Right kidney (tissue), 1 donor: Measurements from ENCODE around the gene SPECC1.
"Not testable (repeated sequence)": the region's sequence is repeated elsewhere in the genome, so short reads cannot be mapped to it uniquely, and the experiment has no call there.

ENCODE experiments used
- DNase-seq: peaks from one replicate; pipeline ENCODE4 v3.0.0-alpha.2; 2016

Gene SPECC1

DNA sequence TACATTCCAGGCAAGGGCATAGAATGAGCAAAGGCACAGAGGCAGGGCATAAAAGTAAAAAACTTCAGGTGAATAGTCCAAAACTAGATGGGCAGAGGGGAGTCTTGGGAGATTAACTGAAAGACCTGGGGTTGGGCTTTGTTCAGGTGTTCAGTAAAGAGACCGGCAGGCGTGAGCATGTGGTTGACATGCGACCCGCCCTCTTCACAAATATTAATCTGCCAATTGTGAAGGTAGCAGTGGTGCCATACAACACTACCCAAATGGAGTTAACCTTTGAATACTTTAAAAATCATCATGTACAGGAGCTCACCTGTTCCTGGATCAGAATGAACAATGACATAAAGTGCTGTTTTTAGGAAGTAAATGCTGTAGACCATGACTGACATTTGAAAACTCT is 232.7 kb downstream of the SPECC1 start:
- DNase-seq: no peak

DNA sequence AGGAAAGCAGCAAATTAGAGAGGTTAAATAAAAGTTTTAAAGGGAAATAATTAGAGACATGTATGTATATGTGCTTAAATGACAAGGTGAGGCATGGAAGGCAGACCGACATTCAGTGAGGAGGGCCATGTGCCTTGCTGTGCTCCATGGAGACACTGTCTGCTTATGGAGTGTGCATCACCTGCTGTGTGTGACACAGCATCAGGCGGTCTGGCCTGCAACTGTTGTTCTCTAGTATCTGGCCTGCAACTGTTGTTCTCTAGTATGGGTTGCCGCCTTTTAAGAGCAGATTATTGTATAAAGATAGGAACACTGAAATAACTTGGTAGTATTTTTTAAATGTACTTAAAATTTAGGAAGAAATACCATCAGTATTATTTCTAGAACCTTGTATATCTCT is 233.1 kb downstream of the SPECC1 start:
- DNase-seq: no peak

DNA sequence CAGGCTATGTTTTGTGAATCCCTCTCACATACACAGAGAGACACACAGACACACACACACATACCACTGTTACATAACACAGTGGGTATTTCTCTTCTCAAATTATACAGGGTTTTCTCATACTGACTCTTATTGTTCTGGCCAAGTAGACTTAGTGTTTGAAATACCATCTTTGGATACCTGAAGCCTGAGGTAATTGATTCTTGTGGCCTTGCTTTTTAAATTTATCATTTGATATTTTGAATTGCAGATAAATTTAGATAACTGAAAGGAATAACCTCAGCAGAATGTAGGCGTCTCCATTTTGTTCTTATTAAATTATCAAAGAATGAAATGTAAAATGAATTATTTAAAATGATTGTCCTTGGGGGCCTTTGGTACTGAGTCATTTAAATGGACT is 234.4 kb downstream of the SPECC1 start:
- no peak for DNase-seq

DNA sequence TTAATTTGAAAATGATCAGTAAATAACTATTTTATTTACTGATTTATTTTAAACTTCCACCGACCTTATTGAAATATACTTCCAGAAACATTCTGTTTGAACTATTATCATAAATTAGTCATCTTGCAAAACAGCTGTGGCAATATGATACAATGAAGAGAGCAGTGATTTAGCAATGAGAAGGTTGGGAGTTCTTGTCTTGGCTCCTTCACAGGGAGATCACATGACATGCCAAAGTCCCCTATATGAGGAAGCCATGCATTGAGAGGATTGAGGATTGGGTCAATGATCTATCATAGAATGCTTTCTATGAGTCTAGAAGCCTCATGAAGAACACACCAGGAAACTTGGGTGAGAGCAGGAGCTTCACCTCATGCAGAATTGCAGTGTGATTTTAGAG is 235.5 kb downstream of the SPECC1 start:
- no peak for DNase-seq

DNA sequence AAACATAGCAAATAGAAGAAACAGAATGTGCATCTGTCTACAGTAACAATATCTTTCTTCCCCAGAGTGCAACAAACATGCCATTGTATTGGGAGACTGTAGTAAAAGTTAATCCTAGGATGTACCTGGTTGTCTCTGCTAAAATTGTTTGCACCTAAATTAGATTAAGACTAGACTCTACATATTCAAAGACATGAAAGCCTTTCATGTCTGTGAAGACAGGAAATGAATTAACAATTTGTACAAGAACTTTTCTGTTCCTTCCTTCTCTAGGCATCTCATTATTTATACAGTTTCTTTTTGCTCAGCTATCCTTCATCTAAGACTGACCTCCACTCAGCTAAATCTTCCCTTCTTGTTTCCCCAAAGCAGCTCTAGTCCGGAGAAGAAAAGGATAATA is 237.5 kb downstream of the SPECC1 start:
- no peak for DNase-seq

DNA sequence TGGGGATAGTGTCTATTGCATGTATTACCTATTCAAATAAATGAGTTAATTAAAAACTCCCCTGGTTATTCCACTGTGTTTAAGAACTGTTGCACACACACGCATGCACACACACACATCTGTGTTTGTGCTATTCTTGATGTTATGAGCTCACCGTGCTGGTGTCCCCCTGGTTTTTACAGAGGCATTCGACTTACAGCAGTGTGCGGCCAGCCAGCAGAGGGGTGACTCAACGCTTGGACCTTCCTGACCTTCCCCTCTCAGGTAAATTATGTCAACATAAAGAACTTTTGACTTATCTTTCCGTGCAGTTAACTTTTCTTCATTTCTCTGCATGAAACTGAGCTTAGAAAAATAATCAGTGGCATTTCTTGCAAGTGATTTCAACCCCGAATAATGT is 244.2 kb downstream of the SPECC1 start:
- DNase-seq: no peak

DNA sequence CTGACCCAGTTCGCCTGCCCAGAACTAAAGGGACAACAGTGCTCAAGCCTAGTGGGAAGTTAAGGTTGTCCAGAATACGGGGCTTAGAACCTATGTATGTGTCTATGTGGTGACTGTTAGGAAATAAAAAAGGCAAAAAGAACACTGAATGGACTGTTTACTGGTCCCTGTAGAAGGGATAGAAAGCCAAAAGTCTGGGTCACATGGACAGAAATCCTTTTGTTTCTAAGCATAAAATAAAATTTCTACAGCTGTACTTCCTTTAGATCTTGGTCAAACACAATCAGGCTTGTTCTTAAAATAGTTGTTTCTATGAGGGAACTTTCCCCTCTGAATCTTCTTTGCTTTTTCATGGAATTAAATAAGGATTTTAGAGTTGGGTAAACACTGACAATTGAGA is 245.4 kb downstream of the SPECC1 start:
- DNase-seq: no peak

DNA sequence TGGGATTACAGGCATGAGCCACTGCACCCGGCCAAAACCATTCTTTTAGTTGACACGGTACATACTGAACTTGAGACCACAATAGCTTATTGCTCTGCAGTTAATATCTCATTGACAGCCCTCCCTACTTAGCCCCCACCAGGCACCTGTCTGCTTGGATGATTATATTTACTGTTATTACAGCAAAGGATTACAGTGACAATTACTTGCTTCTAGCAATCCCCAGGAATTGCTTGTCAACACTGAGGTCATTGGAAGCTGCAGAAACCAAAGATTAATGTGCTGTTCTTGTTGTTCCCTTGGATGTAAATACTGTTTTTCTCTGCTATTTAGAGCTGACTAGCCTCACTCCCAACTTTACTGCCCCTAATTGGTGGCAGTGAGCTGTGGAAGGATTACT is 247.0 kb downstream of the SPECC1 start:
- no peak for DNase-seq

DNA sequence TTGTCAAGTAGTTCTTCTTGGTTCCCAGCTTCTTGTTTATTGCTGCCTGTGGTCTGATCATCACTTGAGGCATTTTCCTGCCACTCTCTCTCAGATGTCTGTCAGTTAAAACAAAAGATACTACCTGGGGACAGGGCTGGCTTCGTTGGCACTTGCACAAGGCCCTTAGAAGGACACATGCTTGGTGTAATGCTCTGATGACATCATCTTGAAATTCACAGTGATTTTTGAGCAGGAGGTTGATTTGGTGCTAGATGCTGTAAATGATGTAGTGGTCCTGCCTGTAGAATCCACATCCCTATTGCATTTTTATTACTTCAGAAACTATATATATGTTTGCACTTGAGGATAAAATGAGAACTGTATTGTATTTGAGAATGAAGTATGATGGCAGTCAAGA is 247.8 kb downstream of the SPECC1 start:
- no peak for DNase-seq

DNA sequence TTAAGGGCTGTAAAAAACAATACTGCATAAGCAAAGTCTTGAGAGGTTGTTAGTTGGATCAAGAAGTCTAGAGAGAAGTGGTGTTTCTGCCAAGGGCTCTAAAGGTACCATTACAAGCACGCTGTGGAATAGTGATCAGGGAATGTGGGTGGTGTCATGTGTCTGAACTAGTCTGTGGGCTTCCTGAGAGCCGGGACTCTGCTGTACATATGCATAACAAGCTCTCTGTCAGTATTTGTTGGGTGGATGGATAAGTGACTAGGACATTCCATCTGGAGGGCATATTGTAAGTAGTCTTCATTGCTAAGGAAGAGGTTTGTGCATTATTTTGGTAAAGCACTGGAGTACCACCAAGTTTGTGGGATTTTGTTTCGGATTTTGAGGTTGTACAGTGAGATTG is 248.6 kb downstream of the SPECC1 start:
- DNase-seq: no peak

DNA sequence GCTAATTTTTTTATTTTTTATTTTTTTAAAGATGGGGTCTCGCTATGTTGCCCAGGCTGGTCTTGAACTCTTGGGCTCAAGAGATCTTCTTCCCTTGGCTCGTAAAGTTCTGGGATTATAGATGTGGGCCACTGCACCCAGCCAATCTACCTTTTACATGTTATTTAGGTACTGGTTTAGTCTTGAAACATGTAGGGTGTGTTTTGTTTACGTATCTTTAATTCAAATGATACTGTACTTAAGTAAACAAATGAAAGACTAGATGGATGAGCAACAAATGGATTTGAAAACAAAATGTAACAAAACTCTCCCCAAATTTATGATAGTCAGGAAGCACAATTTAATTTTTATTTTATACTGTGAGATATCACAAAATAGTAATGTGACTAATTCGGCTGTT is 250.5 kb downstream of the SPECC1 start:
- no peak for DNase-seq

DNA sequence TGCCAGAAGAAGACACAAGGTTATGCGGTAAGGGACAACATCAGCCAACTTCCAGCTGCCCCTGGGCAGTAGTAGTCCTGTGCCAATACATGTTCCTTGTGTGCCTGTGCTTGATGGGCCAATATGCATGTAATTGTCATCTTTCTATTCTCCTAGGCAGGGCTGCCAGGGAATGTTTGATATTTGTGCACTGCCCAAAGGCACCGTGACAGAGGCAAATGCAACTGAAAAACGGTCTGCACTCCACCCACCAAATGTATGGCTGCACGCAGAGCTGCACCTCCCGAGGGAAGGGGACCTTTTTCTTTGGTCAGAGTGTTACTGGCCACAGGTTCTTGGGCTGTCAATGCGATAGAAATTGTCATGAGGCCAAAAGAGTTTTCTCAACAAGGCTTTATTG is 251.1 kb downstream of the SPECC1 start:
- no peak for DNase-seq

DNA sequence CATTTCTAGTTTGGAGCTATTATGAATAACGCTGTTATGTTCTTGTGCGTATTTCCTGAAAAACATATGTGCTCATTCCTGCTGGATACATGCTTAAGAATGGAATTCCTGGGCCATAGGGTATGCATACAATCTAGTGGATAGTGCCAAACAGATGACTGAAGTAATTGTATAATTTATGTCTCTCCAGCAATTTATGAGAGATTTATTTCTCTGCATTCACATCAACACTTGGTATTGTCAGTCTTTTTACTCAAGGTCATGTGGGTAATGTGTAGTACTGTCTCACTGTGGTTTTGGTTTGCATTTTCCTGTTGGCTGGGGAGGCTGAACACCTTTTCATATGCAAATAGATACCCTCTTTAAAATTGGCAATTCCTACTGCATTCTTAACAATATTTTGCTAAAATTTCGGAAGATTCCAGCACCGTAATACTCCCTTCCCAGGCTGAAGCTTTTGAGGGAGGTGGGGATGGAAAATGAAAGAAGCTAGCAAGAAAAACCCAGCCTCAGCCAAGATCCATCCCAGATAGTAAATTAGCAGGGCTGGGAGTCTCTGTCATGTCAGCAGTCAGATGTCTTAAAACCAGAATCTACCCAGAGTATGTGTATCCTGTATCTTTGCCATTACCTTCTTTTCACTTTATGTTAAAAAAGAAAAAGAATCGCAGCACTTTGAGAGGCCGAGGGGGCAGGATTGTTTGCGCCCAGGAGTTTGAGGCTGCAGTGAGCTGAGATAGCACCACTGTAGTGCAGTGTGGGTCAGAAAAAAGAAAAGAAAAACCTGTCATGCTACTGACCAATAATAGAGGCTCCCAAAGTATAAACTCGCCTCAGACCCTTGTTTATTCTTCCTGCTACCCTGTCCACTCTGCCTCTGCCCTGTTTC is 253.3 kb downstream of the SPECC1 start:
- no peak for DNase-seq

DNA sequence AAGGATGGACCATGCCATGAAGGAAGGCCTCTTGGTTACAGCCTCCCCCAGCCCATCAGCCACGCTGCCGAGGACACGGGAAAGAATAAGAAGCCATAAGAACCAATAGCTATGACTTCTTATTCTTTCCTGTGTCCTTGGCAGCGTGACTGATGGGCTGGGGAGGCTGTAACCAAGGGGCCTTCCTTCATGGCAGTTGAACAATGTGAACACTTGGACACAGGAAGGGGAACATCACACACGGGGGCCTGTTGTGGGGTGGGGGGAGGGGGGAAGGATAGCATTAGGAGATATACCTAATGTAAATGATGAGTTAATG is 253.9 kb downstream of the SPECC1 start:
- not testable (repeated sequence) for DNase-seq

DNA sequence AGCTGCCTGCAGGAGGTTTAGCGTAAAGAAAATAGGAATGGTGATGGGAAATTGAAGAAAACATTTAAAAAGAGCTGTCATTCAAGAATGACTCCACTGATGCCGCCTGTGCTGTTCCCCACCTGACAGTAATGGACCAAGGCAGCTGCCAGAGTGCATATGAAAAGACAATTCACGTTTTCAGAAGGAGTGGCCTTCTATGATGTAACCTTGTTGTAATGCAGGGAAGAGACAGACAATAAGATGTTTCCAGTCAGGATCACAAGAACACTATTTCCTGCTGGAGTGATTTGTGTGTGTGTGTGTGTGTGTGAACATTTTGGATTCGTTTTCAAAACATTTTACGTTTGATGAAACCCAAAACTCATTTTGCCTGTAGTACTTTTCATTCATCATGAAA is 254.4 kb downstream of the SPECC1 start:
- DNase-seq: no peak

DNA sequence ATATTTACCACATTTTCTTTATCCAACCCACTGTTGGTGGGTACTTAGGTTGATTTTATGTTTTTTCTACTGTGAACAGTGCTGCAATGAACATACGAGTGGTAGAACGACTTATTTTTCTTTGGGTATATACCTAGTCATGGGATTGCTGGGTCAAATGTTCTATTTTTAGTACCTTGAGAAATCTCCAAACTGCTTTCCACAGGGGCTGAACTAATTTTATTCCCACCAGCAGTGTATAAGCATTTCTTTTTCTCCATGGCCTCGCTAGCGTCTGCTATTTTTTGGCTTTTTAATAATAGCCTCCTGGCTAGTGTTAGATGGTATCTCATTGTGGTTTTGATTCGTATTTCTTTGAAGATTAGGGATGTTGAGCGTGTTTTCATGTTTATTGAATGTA is 255.8 kb downstream of the SPECC1 start:
- DNase-seq: no peak

DNA sequence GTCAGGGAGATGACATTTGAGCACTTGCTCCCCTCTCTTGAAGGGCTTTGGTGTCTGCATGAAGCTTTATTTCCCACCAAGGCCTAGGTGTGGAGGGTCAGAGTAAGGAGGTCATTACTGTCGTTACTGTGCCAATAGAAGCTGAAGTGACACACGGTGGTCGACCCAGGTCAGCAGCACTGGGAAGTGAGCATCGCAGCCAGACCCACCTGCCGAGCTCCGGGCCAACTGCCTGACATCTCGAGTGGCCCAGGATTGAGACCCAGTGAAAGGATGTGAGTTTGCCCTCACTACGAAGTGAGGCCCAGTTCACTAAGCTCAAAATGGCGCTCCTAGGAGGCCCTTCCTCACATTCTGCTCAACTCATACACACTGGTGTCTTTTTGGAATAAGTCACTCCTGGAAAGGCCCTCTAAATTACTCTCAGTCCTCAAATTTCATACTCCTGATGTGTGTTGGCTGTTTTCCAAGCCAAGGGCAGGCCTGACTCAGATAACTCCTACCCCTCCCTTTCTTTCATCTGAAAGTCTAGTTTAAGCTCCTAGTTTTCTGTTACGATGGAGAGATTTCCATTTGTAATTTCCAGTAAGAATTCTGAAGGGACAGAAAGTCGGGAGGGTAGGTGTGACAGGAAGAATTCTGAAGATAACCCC is 257.8 kb downstream of the SPECC1 start:
- no peak for DNase-seq

DNA sequence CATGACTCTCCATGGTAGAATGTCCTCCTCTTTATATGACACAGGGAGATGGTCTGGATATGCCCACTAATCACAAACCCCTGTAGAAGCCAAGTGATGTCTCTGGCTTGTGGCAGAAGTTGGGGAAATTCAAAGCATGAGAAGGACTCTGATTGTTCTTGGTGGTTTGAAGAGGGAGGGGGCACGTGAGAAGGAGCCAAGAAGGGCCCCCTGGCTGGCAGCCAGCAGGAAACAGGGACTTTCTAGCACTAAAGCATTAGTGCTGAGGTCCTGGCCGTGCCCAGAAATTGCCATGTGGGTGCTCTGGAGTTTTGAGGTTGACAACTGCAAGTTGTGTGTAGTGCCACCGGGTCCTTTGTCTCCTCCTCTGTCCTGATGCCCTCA is 258.3 kb downstream of the SPECC1 start:
- no peak for DNase-seq

DNA sequence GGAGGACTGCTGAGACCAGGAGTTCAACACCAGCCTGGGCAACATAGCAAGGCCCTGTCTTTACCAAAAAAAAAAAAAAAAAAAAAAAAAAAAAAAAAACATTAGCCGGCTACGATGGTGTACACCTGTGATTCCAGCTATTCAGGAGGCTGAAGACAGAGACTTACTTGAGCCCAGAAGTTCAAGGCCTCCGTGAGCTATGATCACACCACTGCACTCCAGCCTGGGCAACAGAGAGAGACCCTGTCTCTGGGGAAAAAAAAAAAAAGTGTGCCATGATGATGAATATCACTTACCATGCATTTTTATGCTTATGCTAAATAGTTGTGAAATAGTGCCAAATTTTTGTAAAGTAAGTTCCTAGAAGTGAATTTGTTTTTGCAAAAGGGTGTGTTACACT is 261.2 kb downstream of the SPECC1 start:
- DNase-seq: no peak

DNA sequence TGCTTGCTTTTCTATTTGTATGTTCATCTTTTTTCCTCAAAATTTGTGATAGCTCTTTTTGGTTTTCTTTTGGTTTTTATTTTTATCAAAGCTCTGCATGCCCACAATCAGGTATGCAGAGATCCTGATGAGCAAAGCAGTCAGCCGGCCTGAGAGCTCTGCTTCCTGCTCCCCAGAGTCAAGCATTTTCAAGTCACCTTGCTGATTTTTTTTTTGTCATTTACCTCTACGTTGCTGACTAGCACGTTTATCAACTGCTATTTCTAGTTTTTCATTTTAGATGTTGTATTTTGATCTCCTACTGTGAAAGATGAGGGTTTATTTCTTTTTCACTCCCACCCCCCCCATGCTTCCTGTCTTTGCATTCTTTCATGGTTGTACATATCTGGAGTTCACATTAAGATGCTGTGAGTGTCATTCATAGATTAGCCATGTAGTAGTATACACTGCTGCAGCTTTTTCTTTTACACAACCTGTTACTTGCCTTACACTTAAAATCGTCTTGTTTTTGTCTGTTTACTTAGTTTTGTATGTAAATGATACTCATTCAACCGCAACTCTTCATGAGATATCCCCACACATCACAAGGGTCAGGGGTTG is 262.0 kb downstream of the SPECC1 start:
- no peak for DNase-seq

DNA sequence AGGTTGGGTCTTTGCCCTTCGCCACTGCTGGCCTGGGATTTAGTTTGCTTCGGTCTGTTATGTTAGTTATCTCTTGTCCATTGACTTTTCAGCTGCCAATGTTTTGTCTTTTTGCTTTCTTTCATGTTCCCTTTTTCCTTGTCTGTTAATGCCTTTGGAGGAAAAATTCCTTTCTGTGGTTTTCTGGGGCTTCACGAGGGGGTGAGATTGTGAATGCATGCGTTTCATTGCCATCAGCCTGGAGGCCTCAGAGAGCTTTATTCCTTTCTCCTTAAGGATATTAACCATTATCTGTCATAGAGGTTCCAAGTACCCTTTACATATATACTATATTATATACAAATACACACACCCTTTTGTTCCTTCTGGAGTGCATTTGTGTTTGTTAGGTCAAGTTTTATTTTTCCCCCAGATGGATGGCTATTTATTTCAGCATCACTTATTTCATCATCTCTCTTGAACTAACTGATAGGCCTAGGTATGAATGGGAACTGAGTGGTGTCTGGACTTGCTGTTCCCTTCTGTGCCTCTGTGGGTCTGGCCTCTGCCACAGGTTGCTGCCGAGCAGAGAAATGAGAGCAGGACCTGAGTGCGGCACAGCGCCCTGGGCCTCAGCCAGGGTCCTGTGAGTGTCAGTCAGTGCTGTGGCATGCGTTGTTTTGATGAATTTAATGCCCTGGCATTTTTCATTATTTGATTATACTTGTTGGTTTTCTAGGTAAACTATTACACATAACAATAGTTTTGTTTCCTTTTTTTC is 264.8 kb downstream of the SPECC1 start:
- DNase-seq: no peak

DNA sequence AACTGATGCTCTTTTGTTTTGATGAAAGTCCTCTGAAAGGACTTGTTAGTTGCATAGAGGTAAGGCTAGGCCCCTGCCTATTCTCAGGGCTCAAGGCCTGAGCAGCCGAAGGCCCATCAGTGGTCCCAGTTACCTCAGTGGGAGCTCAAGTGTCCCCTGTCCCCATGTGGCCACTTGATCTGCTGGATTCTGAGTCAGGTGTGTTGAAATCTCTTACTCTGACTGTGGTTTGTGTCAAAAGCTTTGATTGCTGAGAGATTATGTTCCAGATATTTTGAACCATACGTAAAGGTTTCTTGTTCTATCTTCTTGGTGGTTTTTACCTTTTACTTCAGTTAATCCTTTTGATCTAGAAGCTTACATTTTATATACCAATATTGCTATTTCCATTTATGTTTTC is 266.5 kb downstream of the SPECC1 start:
- DNase-seq: no peak

DNA sequence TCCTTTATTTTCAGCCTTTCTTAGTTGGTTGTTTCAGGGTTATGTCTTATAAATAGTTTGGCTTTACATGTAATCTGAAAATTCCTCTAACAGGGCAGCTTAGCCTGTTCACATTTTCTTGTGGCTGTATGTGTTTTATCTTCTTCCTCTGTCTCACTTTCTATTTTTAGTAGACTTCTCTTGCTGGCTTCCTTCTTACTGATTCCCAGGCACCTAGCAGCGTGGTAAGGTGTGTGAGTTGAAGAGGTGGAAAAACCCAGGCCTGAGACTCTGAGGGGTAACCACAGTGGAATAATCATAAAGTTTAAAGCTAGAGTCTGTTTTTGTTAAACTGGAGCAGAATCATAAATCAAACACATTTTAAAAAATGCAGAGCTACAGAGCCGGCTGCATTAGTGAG is 267.3 kb downstream of the SPECC1 start:
- DNase-seq: no peak
